ENCODE measurements around the gene NFIC.
"Not testable (repeated sequence)": the region's sequence is repeated elsewhere in the genome, so short reads cannot be mapped to it uniquely, and the experiment has no call there.

The NFIC gene

GRCh38 chr19:3492919-3493318, 126.5 kb downstream of the NFIC start:
- no peak for DNase-seq (ENCODE audit: low spot score)

GRCh38 chr19:3493651-3494050, 127.3 kb downstream of the NFIC start:
- no peak for DNase-seq (ENCODE audit: low spot score)

- DNase-seq (ENCODE audit: low spot score), result no peak
Observed at GRCh38 chr19:3494051-3494450, 127.7 kb downstream of the NFIC start.

- no peak for DNase-seq (ENCODE audit: low spot score)
Observed at GRCh38 chr19:3494559-3494958, 128.2 kb downstream of the NFIC start.

- DNase-seq (ENCODE audit: low spot score), result no peak
Observed at GRCh38 chr19:3496392-3497273, 130.2 kb downstream of the NFIC start.

GRCh38 chr19:3497757-3498520, 131.6 kb downstream of the NFIC start:
- no peak for DNase-seq (ENCODE audit: low spot score)

- peak; percentile 22 for DNase-seq (ENCODE audit: low spot score)
Observed at GRCh38 chr19:3499738-3500428, 133.5 kb downstream of the NFIC start.

- peak; percentile 98 for DNase-seq (ENCODE audit: low spot score)
Observed at GRCh38 chr19:3500429-3501101, 134.2 kb downstream of the NFIC start, which contains the start of gene DOHH. Gene DOHH (minus strand): TSS chr19:3500674. CDS start chr19:3496814, 3,860 bp downstream.

- DNase-seq (ENCODE audit: low spot score), result no peak
Observed at GRCh38 chr19:3501780-3502179, 135.4 kb downstream of the NFIC start.

GRCh38 chr19:3503036-3503572, 136.7 kb downstream of the NFIC start:
- DNase-seq (ENCODE audit: low spot score), result no peak

- DNase-seq (ENCODE audit: low spot score), result no peak
Observed at GRCh38 chr19:3504735-3505134, 138.4 kb downstream of the NFIC start.

GRCh38 chr19:3505598-3506383, 139.4 kb downstream of the NFIC start, which contains the start of gene FZR1:
Gene FZR1 (plus strand): TSS chr19:3506311. CDS start chr19:3522990, 16,679 bp downstream.
- DNase-seq (ENCODE audit: low spot score), result peak; percentile 97

- no peak for DNase-seq (ENCODE audit: low spot score)
Observed at GRCh38 chr19:3506384-3507340, 140.3 kb downstream of the NFIC start.

- DNase-seq (ENCODE audit: low spot score), result no peak
Observed at GRCh38 chr19:3507371-3508120, 141.2 kb downstream of the NFIC start.

GRCh38 chr19:3508121-3508661, 141.8 kb downstream of the NFIC start:
- DNase-seq (ENCODE audit: low spot score), result not testable (repeated sequence)

- DNase-seq (ENCODE audit: low spot score), result no peak
Observed at GRCh38 chr19:3508771-3509535, 142.6 kb downstream of the NFIC start.

GRCh38 chr19:3509566-3509989, 143.2 kb downstream of the NFIC start:
- no peak for DNase-seq (ENCODE audit: low spot score)

- no peak for DNase-seq (ENCODE audit: low spot score)
Observed at GRCh38 chr19:3510727-3511126, 144.3 kb downstream of the NFIC start.
